Kidney (tissue), 14 donors: Measurements from ENCODE around the gene MNX1. TPM values are rescaled to one million over a fixed set of nuclear protein-coding genes. Genes with fewer than 3 reads are reported as not detected.

ENCODE experiments used
- DNase-seq, 5 donors: peaks; one replicate each; pipeline ENCODE4 v3.0.0-alpha.2; 2013 to 2020
- FAIRE-seq: peaks from 2 replicates; lab custom pipeline; 2012; peaks lifted over from hg19 to GRCh38; lab: Jason Lieb, UNC
- H3K27ac ChIP-seq, 2 donors: one replicate each; pipeline ENCODE4 v1.7.0; 2013; ENCODE audit warnings: low read depth in 2 of 2, low read length in 2 of 2, inconsistent platforms in 1 of 2
- H3K27me3 ChIP-seq: one replicate; pipeline ENCODE4 v1.7.1; 2013; ENCODE audit warnings: low read length, inconsistent platforms; ENCODE audit not compliant: control insufficient read depth, insufficient read depth
- H3K36me3 ChIP-seq, 3 donors: one replicate each; pipeline versions ENCODE4 v1.7.0 to v1.7.1; 2013; ENCODE audit warnings: low read length in 3 of 3, control low read depth in 1 of 3, inconsistent platforms in 1 of 3; ENCODE audit not compliant: insufficient read depth in 3 of 3, control insufficient read depth in 2 of 3
- H3K4me1 ChIP-seq, 3 donors: one replicate each; pipeline versions ENCODE4 v1.7.0 to v1.7.1; 2013; ENCODE audit warnings: low read length in 3 of 3, inconsistent platforms in 1 of 3, low read depth in 1 of 3; ENCODE audit not compliant: control insufficient read depth in 2 of 3, insufficient read depth in 2 of 3
- H3K4me3 ChIP-seq, 3 donors: one replicate each; pipeline versions ENCODE4 v1.7.0 to v1.8.1; 2013; ENCODE audit warnings: low read length in 3 of 3, control low read depth in 1 of 3, inconsistent platforms in 1 of 3
- H3K9ac ChIP-seq, 3 donors: one replicate each; pipeline versions ENCODE4 v1.7.0 to v1.7.1; 2013; ENCODE audit warnings: low read length in 3 of 3, control low read depth in 1 of 3, inconsistent platforms in 1 of 3
- H3K9me3 ChIP-seq, 3 donors: one replicate each; pipeline versions ENCODE4 v1.7.0 to v1.7.1; 2013; ENCODE audit warnings: low read length in 3 of 3, control low read depth in 1 of 3, inconsistent platforms in 1 of 3; ENCODE audit not compliant: control insufficient read depth in 2 of 3, insufficient read depth in 1 of 3
- intact Hi-C: fragments of 100-400 bp; cut with DNase I; formaldehyde crosslinking; loops from one replicate; pipeline ENCODE4 v1.11.1; 2022
- polyA plus RNA-seq: library from polyadenylated mRNA; stranded (reverse); fragments of 350-450 nt; fragmentation: Illumina TruSeq; extraction: RNeasy Lipid Tissue Mini Kit (QIAGEN cat#74804); gene quantifications from one replicate; pipeline ENCODE4 v1.2.3, GENCODE V29; 2014; ENCODE audit warnings: low read depth, low replicate concordance; ENCODE audit not compliant: insufficient read depth
- total RNA-seq: library from RNA; stranded (reverse); fragmentation: NEBNext Ultra II Directional; extraction: Animal tissue kit (Norgen Biotek cat#: 25700); gene quantifications from one replicate; pipeline ENCODE4 v1.2.1, GENCODE V29; 2021
- TF ChIP-seq, protein P1 (sequence below): IDR thresholded peaks from 3 replicates; pipeline ENCODE4 v1.5.1; 2012; ENCODE audit warnings: mild to moderate bottlenecking, moderate library complexity, borderline replicate concordance; ENCODE audit not compliant: insufficient read depth; ENCODE audit errors: extremely low read depth
- donor health status: control.
- donor health status: control.
- donor health status: control.
- donor health status: control.
- donor health status: control.
- donor health status: DM: yes; HTN: yes; CAD: no.
- donor health status: Normal renal cell carcinoma (clear cell type).

MNX1 gene
- total and polyA plus RNA-seq, 2 donors from 2014 or later: 1.1 TPM; not detected in 1

DNA sequence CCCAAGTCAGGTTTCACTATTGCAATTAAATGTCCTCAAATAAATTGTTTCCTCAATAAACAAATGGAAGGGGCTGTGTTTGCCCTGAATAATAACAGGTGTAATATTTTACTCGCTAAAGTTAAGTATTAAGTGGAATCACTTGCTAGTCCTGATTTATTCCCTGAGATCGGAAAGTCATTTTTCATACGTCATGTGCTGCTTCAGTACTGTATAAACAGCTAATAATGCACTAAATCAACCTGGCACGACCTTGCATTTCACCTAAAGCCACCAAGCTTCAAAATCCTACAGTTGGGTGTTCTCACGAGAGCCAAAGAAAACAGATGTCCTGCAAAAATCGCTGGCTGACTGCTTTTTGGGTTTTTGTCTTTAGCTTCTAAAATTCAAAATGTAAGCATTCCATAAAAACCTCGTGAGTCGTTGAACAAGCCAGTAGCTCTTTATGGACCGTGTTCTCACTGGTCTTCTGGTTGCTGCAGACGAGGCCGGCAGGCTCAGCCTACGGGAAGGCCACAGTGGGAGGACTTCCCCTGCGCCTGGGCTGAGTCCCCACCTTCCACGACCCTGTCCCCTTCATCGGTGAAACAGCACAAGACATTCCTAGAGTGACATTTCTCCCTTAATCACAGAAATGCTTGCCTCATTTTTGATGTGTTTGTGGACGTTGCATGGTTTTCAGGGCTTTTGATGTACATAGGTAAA is 17.9 kb upstream of the MNX1 start:
- Histone ChIP-seq H3K36me3 (no peaks in the 10 kb centered on the region), H3K4me3 (no peak overlapping the region), H3K4me1 (no peaks in the 10 kb centered on the region), H3K9ac (no peak overlapping the region), H3K27me3 (peaks cover 40% of the 10 kb centered on the region), H3K9me3 (no peaks in the 10 kb centered on the region), H3K27ac (no peak overlapping the region)
- TF ChIP-seq, protein P1, sequence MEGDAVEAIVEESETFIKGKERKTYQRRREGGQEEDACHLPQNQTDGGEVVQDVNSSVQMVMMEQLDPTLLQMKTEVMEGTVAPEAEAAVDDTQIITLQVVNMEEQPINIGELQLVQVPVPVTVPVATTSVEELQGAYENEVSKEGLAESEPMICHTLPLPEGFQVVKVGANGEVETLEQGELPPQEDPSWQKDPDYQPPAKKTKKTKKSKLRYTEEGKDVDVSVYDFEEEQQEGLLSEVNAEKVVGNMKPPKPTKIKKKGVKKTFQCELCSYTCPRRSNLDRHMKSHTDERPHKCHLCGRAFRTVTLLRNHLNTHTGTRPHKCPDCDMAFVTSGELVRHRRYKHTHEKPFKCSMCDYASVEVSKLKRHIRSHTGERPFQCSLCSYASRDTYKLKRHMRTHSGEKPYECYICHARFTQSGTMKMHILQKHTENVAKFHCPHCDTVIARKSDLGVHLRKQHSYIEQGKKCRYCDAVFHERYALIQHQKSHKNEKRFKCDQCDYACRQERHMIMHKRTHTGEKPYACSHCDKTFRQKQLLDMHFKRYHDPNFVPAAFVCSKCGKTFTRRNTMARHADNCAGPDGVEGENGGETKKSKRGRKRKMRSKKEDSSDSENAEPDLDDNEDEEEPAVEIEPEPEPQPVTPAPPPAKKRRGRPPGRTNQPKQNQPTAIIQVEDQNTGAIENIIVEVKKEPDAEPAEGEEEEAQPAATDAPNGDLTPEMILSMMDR: no peak
- no peak for FAIRE-seq
- no peak for DNase-seq
- intact Hi-C loops: no loop called here

DNA sequence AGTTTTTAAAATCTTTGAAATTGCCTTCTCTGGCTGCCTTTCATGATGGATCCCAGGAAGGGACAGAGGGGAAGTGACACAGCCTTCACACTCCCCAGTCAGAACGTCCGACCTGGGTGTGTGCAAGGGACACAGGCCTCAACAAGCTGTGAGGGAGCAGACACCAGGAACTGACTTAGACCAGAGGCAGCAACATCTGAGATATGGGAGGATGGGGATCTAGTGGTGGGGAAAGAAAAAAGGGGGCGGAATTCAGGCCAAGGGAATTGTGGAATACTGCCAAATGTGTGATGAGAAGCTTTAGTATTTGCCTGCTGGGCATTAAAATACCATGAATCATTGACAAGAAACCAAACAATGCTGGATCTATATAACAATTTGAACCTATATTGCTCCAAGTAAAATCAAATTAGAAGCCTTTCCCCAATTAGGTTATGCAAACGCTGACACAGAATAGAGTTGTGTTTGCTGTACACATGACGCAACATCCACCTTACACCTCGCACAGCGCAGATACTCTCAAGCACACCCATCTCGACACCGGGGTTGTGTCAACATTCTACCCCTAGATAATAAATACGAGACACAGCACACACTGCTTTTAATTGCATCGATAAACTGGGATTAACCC is 17.2 kb upstream of the MNX1 start:
- intact Hi-C loops: no loop called here
- Histone ChIP-seq H3K4me1 (no peaks in the 10 kb centered on the region), H3K27ac (no peak overlapping the region), H3K9me3 (no peaks in the 10 kb centered on the region), H3K27me3 (peaks cover 46% of the 10 kb centered on the region), H3K9ac (no peak overlapping the region), H3K36me3 (no peaks in the 10 kb centered on the region), H3K4me3 (no peak overlapping the region)
- FAIRE-seq: no peak
- TF ChIP-seq, protein P1: no peak
- DNase-seq: no peak

DNA sequence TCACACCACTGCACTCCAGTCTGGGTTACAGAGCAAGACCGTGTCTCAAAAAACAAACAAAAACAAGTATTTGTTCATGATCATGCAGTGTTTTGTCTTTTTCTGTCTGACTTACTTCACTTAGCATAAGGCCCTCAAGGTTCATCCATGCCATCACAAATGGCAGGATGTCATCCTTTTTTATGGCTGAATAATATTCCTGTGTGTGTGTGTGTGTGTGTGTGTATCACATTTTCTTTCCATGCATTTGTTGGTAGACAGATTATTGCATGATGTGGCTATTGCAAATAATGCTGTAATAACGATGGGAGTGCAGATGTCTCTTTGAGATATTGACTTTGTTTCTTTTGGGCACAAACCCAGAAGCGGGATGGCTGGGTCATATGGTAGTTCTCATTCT is 14.3 kb upstream of the MNX1 start:
- Histone ChIP-seq H3K9me3 (no peaks in the 10 kb centered on the region), H3K27me3 (peaks cover 64% of the 10 kb centered on the region)

More for the DNA sequence above, 14.3 kb upstream of the MNX1 start:
- Histone ChIP-seq H3K4me3 (no peak overlapping the region), H3K9ac (no peak overlapping the region), H3K4me1 (peaks cover 0 to 2% (median 0%) of the 10 kb centered on the region in 3 donors), H3K36me3 (no peaks in the 10 kb centered on the region), H3K27ac (no peak overlapping the region)
- FAIRE-seq (no peak), DNase-seq (no peak)
- intact Hi-C loops: no loop called here
- TF ChIP-seq, protein P1: no peak
